ENCODE data around the gene PTBP2.

- TF ChIP-seq POLR2A (IDR thresholded peaks at IDR 0.05), result no peak
- TF ChIP-seq CTCF (IDR thresholded peaks at IDR 0.05), result no peak
These were observed 19.8 kb downstream of the PTBP2 start for GRCh38 chr1:96741335-96741734.

Data from testis (tissue), 2 donors.